Stimulated activated CD8-positive, alpha-beta memory T cell treated with anti-CD3 and anti-CD28 coated beads, Interleukin-4, amount 100 ng/mL, for 24 hours (primary cell): ENCODE measurements around the gene MUC12.
"Not testable (repeated sequence)": the region's sequence is repeated elsewhere in the genome, so short reads cannot be mapped to it uniquely, and the experiment has no call there.

Experiments
- DNase-seq: peaks from one replicate; pipeline ENCODE4 v3.0.0-alpha.2; 2020; ENCODE audit warnings: low read depth

Gene MUC12

DNA sequence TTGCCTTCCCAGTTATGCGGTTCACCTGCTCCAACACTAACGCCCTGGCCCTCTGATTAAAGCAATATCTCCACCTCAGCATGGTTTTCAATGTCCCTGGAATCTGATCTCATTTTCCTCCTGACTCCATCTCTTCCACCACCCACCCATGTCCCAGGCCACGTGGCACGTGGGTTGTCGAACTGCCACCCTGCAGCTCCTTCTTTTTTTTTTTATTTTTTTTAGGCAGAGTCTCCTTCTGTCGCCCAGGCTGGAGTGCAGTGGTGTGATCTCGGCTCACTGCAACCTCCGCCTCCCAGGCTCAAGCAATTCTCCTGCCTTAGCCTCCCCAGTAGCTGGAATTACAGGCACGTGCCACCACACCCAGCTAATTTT, 94.8 kb downstream of the MUC12 start:
- not testable (repeated sequence) for DNase-seq

DNA sequence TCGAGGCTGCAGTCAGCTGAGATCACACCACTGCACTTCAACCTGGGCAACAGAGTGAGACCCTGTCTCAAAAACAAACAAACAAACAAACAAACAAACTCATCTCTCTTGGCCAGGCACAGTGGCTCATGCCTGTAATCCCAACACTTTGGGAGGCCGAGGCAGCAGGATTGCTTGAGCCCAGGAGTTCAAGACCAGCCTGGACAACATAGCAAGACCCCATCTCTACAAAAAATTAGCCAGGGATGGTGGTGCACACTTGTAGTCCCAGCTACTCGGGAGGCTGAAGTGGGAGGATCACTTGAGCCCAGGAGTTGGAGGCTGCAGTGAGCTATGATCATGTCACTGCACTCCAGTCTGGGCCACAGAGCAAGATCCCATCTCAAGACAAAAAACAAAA, 95.8 kb downstream of the MUC12 start:
- not testable (repeated sequence) for DNase-seq

DNA sequence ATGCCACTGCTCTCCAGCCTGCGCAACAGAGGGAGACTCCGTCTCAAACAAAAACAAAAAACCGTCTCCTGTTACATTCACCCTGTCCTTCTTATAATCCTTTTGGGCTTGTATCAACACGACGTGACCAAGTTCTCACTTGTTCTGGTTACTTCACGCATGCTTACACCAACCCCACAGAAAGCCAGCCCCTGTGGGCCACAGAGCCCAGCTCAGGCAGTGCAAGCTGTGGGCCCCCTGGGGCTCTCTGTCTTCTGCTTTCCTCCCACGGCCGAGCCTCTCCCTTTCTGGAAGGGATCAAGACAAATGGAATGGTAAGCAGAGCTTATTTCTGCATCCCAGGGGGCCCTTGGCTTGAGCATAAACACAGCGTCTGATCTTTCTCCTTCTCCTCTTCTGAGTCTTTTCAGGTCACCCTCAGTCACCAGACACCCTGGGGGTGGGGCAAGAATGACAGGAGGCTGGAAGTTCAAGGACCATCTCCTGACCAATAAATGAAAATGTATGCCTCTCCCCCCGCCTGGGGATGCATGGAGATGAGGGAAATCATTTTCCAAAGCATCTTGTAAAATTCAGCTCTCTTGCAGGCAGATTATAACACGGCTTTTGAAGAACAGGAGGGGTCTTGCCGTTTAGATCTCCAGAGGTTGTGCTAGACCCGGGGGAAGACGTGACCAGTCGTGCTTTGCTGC, 96.9 kb downstream of the MUC12 start:
- no peak for DNase-seq

DNA sequence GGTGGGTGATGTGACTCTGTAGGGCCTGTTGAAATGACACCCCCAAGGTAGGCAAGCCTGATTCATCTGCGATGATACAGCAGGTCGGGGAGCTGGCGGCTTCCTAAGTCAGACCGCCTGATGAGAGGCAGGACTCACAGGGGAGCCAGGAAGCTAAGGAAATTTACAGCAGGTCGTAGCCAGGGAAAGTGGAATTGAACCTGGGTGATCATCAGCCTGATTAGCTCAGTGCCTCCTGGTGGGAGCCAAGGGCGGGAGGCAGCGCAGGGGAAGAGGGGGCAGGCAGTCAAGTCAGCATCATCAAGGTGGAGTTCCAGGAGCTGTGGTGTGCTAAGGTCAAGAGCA, 97.4 kb downstream of the MUC12 start:
- DNase-seq = no peak

DNA sequence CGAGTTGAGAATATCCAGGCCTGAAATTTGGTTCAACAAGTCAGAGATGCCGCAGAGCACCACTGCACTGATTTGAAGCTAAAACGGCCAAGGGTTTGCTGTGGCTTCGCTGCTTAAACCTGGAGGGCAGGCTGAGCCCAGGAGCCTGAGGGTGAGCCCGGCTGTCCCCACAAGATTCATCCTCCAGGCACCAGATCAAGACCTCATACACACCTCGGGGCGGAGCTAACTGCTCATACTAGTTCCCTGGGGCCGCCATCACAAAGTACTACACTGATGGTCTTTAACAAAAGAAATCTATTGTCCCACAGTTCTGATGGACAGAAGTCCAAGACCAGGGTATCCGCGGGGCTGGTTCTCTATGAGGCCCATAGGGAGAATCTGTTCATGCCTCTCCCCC, 99.0 kb downstream of the MUC12 start:
- no peak for DNase-seq
